Measurements from ENCODE around the gene BEST1.

Gene BEST1

DNA sequence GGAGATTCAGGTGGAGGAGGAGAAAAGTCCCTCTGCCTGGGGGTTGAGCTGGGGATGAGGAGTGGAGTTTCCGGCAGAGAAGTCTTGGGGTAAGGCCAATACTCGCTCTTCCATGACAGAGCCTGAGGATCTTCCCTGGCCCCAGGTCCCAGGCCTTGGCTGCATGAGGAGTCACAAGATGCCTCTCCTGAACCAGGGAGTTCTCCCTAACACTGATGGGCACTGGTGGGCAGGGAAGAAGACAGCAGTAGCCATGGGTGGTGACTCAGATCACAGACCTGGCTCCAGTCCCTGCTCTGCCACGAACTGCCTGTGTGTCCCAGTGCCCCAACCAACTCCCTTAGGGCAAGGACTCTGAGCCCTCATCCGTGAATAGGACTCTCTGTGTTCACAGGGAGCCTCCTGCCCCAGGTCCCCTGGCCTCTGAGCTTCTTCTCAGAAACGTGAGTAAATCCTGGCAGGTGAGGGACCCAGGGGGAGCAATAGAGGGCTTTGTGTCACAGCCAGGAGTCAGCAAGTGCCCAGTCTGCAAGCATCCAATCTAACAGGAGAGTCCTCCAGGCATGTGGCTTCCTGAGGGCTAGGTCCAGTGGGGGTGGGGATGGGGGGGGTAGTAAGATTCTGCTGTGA is 62.8 kb downstream of the BEST1 start:
- in situ Hi-C loops (cut with MboI; ENCODE audit: low sequenced_read_pairs), result no loop called here

Measured in HL-60/S4 treated with phorbol 12-myristate 13-acetate at 8.2 ng/mL for 4 days and 3 days (cell line).